Measurements from ENCODE around the gene TNRC6C.

DNA sequence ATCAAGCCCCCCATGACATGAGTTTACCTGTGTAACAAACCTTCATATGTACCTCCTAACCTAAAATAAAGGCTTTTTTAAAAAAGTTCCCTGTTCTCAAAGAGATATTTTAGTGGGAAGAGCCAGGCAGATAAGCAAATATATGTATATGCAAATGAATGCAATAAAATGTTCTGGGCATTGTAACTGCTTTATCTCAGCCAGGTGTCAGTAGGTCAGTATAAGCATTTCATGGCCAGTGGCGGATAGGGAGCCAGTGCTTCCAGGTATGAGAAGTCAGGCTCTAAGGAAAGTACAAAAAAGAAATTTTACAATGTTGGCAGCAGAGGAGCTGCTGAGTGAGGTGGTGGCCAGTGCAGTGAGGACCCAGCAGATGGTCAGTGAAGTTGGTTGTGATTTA is 53.9 kb downstream of the TNRC6C start:
- TF ChIP-seq CTCF (IDR thresholded peaks at IDR 0.05; ENCODE audit: poor library complexity) = no peak
- no peak for TF ChIP-seq EZH2 (IDR thresholded peaks at IDR 0.05; ENCODE audit: borderline replicate concordance)

Measured in hepatocyte (in vitro differentiated cells).